ENCODE results near the gene SIRT3. TPM values are rescaled to one million over a fixed set of nuclear protein-coding genes. Genes with fewer than 3 reads are reported as not detected.

Gene SIRT3
- total and polyA plus RNA-seq, 4 donors = 9.9 to 17.1 (median 14.6) TPM

DNA sequence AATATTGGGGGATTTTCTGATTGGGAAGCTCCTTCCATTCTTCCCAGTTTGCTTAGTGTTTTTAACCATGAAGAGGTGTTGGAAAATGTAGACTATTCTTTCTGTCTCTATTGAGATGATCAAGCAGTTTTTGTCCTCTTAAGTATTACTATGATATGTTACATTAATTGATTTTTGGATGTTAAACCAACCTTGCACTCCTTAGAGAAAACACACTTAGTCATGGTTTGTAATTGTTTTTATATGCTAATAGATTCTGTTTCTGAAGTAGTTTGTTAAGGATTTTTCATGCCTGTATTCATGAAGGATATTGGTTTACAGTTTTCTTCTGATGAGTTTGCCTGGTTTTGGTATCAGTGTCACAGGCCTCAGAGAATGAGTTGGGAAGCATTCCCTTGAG is 40.1 kb upstream of the SIRT3 start:
- H3K9ac ChIP-seq (ENCODE audit: low read depth in 1 of 2, low read length in 2 of 2) = no peak overlapping the region
- TF ChIP-seq SP1 (IDR thresholded peaks at IDR 0.05) (no peak), ATF3 (IDR thresholded peaks at IDR 0.05) (no peak), GABPA (IDR thresholded peaks at IDR 0.05 in 1 of 2, conservative IDR thresholded peaks at IDR 0.05 in 1 of 2) (no peak), FOXA2 (IDR thresholded peaks at IDR 0.05) (no peak), FOXA1 (IDR thresholded peaks at IDR 0.05) (no peak), ZBTB33 (IDR thresholded peaks at IDR 0.05) (no peak), REST (IDR thresholded peaks at IDR 0.05) (no peak), YY1 (IDR thresholded peaks at IDR 0.05) (no peak), RXRA (IDR thresholded peaks at IDR 0.05) (no peak), HNF4G (IDR thresholded peaks at IDR 0.05) (no peak), NR2F2 (IDR thresholded peaks at IDR 0.05) (no peak), MAX (IDR thresholded peaks at IDR 0.05) (no peak), JUND (IDR thresholded peaks at IDR 0.05) (no peak), TAF1 (conservative IDR thresholded peaks at IDR 0.05) (no peak), EGR1 (IDR thresholded peaks at IDR 0.05; ENCODE audit: low read depth in 2 of 2) (no peak), RAD21 (IDR thresholded peaks at IDR 0.05) (no peak), HNF4A (conservative IDR thresholded peaks at IDR 0.05) (no peak)
- TF ChIP-seq, protein P1, sequence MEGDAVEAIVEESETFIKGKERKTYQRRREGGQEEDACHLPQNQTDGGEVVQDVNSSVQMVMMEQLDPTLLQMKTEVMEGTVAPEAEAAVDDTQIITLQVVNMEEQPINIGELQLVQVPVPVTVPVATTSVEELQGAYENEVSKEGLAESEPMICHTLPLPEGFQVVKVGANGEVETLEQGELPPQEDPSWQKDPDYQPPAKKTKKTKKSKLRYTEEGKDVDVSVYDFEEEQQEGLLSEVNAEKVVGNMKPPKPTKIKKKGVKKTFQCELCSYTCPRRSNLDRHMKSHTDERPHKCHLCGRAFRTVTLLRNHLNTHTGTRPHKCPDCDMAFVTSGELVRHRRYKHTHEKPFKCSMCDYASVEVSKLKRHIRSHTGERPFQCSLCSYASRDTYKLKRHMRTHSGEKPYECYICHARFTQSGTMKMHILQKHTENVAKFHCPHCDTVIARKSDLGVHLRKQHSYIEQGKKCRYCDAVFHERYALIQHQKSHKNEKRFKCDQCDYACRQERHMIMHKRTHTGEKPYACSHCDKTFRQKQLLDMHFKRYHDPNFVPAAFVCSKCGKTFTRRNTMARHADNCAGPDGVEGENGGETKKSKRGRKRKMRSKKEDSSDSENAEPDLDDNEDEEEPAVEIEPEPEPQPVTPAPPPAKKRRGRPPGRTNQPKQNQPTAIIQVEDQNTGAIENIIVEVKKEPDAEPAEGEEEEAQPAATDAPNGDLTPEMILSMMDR (IDR thresholded peaks at IDR 0.05; ENCODE audit: low read depth, low read length, missing input control) = no peak
- peaks cover 7 to 32% (median 25%) of the 10 kb centered on the region in 4 donors for H3K4me1 ChIP-seq (ENCODE audit: control insufficient read depth in 4 of 4, insufficient read depth in 4 of 4, low read length in 3 of 4)
- DNase-seq (ENCODE audit: low spot score) = no peak
- H3K4me3 ChIP-seq (ENCODE audit: low read depth in 1 of 3, low read length in 3 of 3) = no peak overlapping the region
- no peaks in the 10 kb centered on the region for H3K27me3 ChIP-seq (ENCODE audit: control insufficient read depth in 4 of 4, insufficient read depth in 4 of 4, low read length in 3 of 4)
- H3K27ac ChIP-seq (ENCODE audit: low read depth in 1 of 2, low read length in 2 of 2) = no peak overlapping the region
- H3K36me3 ChIP-seq (ENCODE audit: control insufficient read depth in 4 of 4, insufficient read depth in 3 of 4, low read depth in 1 of 4, low read length in 3 of 4) = no peaks in the 10 kb centered on the region
- no peaks in the 10 kb centered on the region for H3K9me3 ChIP-seq (ENCODE audit: control insufficient read depth in 4 of 4, low read length in 3 of 4)

GRCh38 chr11:272931-273198 is 36.7 kb upstream of the SIRT3 start:
- Histone ChIP-seq H3K36me3 (ENCODE audit: control insufficient read depth in 4 of 4, insufficient read depth in 3 of 4, low read depth in 1 of 4, low read length in 3 of 4) (no peaks in the 10 kb centered on the region), H3K27me3 (ENCODE audit: control insufficient read depth in 4 of 4, insufficient read depth in 4 of 4, low read length in 3 of 4) (no peaks in the 10 kb centered on the region), H3K4me3 (ENCODE audit: low read depth in 1 of 3, low read length in 3 of 3) (no peak overlapping the region), H3K9ac (ENCODE audit: low read depth in 1 of 2, low read length in 2 of 2) (no peak overlapping the region), H3K9me3 (ENCODE audit: control insufficient read depth in 4 of 4, low read length in 3 of 4) (no peaks in the 10 kb centered on the region), H3K27ac (ENCODE audit: low read depth in 1 of 2, low read length in 2 of 2) (no peak overlapping the region), H3K4me1 (ENCODE audit: control insufficient read depth in 4 of 4, insufficient read depth in 4 of 4, low read length in 3 of 4) (peaks cover 0 to 3% (median 0%) of the 10 kb centered on the region in 4 donors)
- 89% methylated on average over 6 of the region's 6 CpGs for WGBS
- no peak for DNase-seq (ENCODE audit: low spot score)
- TF ChIP-seq ZBTB33 (IDR thresholded peaks at IDR 0.05) (no peak), RAD21 (IDR thresholded peaks at IDR 0.05) (no peak), FOXA1 (IDR thresholded peaks at IDR 0.05) (no peak), ATF3 (IDR thresholded peaks at IDR 0.05) (no peak), FOXA2 (IDR thresholded peaks at IDR 0.05) (no peak), TAF1 (conservative IDR thresholded peaks at IDR 0.05) (no peak), MAX (IDR thresholded peaks at IDR 0.05) (no peak), YY1 (IDR thresholded peaks at IDR 0.05) (no peak), RXRA (IDR thresholded peaks at IDR 0.05) (no peak), NR2F2 (IDR thresholded peaks at IDR 0.05) (no peak)
